Transverse colon (tissue), 4 donors: ENCODE data around the gene S1PR1. TPM values are rescaled to one million over a fixed set of nuclear protein-coding genes. Genes with fewer than 3 reads are reported as not detected.
"Not testable (repeated sequence)": the region's sequence is repeated elsewhere in the genome, so short reads cannot be mapped to it uniquely, and the experiment has no call there.

Experiments
- DNase-seq: peaks from one replicate; pipeline ENCODE4 v3.0.0-alpha.2; 2019
- H3K27ac ChIP-seq, 4 donors: fragments of 200-600 bp; sonication (generic); 2 replicates each; pipeline ENCODE4 v1.5.1; 2016 to 2018; ENCODE audit warnings: inconsistent platforms in 4 of 4
- H3K27me3 ChIP-seq: fragments of 200-600 bp; sonication (generic); 2 replicates; pipeline ENCODE4 v1.5.1; 2017; ENCODE audit warnings: inconsistent platforms
- H3K36me3 ChIP-seq, 4 donors: fragments of 200-600 bp; sonication (generic); 2 replicates each; pipeline ENCODE4 v1.5.1; 2017 to 2019; ENCODE audit warnings: inconsistent platforms in 4 of 4
- H3K4me1 ChIP-seq, 4 donors: fragments of 200-600 bp; sonication (generic); 2 replicates each; pipeline ENCODE4 v1.5.1; 2017 to 2020; ENCODE audit warnings: inconsistent platforms in 4 of 4
- H3K4me3 ChIP-seq, 4 donors: fragments of 200-600 bp; sonication (generic); 1 replicate in 1 of 4; 2 replicates in 3 of 4; pipeline versions ENCODE4 v1.5.1 to v1.6.1; 2017 to 2019; ENCODE audit warnings: inconsistent platforms in 4 of 4
- H3K9me3 ChIP-seq, 2 donors: fragments of 200-600 bp; sonication (generic); 2 replicates each; pipeline ENCODE4 v1.5.1; 2017 to 2019; ENCODE audit warnings: inconsistent platforms in 2 of 2
- CTCF ChIP-seq, 5 experiments: fragments of 200-600 bp in 3 of 5; fragments of 450-650 bp in 2 of 5; sonication (generic) in 3 of 5; IDR thresholded peaks; 1 replicate in 2 of 5; 2 replicates in 3 of 5; pipeline ENCODE4 v1.5.1; 2016 to 2017; ENCODE audit warnings: antibody characterized with exemption in 5 of 5, inconsistent platforms in 3 of 5, mild to moderate bottlenecking in 2 of 5, moderate library complexity in 1 of 5
- EP300 ChIP-seq: sonication (generic); formaldehyde crosslinking; IDR thresholded peaks from one replicate; pipeline ENCODE4 v1.6.1; 2017; ENCODE audit warnings: antibody characterized with exemption, low read depth
- POLR2A ChIP-seq: fragments of 450-650 bp; IDR thresholded peaks from one replicate; pipeline ENCODE4 v1.6.1; 2016; ENCODE audit warnings: antibody characterized with exemption, mild to moderate bottlenecking, moderate library complexity
- POLR2AphosphoS5 ChIP-seq, 3 donors: sonication (generic); formaldehyde crosslinking; IDR thresholded peaks; one replicate each; pipeline ENCODE4 v1.6.1; 2016; ENCODE audit warnings: antibody characterized with exemption in 3 of 3
- WGBS, 2 donors: methylation state at CpG; one replicate each; pipeline ENCODE4 v1.1.5; 2018; ENCODE audit warnings: low coverage in 1 of 2; 5-methylcytosine and 5-hydroxymethylcytosine counted together
- in situ Hi-C, 4 donors: fragments of 200-750 bp; cut with MboI; loops; one replicate each; pipeline versions ENCODE4 v1.15.0 to v1.15.1; 2017; ENCODE audit warnings: low sequenced_read_pairs in 3 of 4, low pct_ligation_motif_present in 1 of 4, low pct_unique_long_range_greater_than_20kb in 1 of 4
- intact Hi-C: fragments of 100-400 bp; cut with DNase I; formaldehyde crosslinking; loops from one replicate; pipeline ENCODE4 v1.15.1; 2023; ENCODE audit warnings: low total_unique reads
- total RNA-seq, 4 donors: library from RNA; depleted of rRNA; stranded (reverse); fragments of >200 nt; gene quantifications; one replicate each; pipeline ENCODE4 v1.1.0, GENCODE V29; 2016

S1PR1 gene
- 10 to 100 TPM in 2 of 4 donors, 1 to 10 TPM in 2; 5.6 to 58.1 (median 10.4) TPM for total RNA-seq

GRCh38 chr1:101236516-101237228 is at the start of gene S1PR1:
TSS of gene S1PR1 (plus strand) at chr1:101237019. CDS start at chr1:101238985, 1,966 bp downstream.
- TF ChIP-seq POLR2AphosphoS5 (IDR thresholded peaks at IDR 0.05) (peak in 1 of 3 donors; percentile 42), CTCF (IDR thresholded peaks at IDR 0.05) (no peak), EP300 (no peak), POLR2A (peak; percentile 35)
- intact Hi-C loops (loop anchor here (5.0 kb wide), 1 partner anchor 314 kb away; no protein-coding TSS in a partner anchor), in situ Hi-C loops (no loop called here)
- Histone ChIP-seq H3K4me3 (peak within 1 kb of the TSS; percentile 31 to 69 (median 43)), H3K4me1 (peaks cover 6 to 31% (median 25%) of the 10 kb centered on the region in 4 donors), H3K27ac (peak within 1 kb of the TSS; percentile 55 to 74 (median 66)), H3K36me3 (no peaks in the 10 kb centered on the region), H3K27me3 (peaks cover 50% of the 10 kb centered on the region), H3K9me3 (no peaks in the 10 kb centered on the region)
- peak; percentile 46 for DNase-seq
- 4 to 9% methylated on average over 7 to 46 of the region's 46 CpGs for WGBS, 2 donors

- no peaks in the 10 kb centered on the region for H3K36me3 ChIP-seq
- TF ChIP-seq EP300 (no peak), POLR2A (no peak), CTCF (IDR thresholded peaks at IDR 0.05) (no peak), POLR2AphosphoS5 (IDR thresholded peaks at IDR 0.05) (no peak)
- no peaks in the 10 kb centered on the region for H3K9me3 ChIP-seq
- H3K4me3 ChIP-seq, result no peak overlapping the region
- intact Hi-C loops (no loop called here), in situ Hi-C loops (no loop called here)
- no peaks in the 10 kb centered on the region for H3K27me3 ChIP-seq
- no peak for DNase-seq
- no peaks in the 10 kb centered on the region for H3K4me1 ChIP-seq
- H3K27ac ChIP-seq, result no peak overlapping the region
These were observed 49.5 kb upstream of the S1PR1 start for GRCh38 chr1:101187297-101187696.

- Histone ChIP-seq H3K9me3 (no peaks in the 10 kb centered on the region), H3K27me3 (no peaks in the 10 kb centered on the region), H3K27ac (no peak overlapping the region), H3K4me3 (no peak overlapping the region), H3K4me1 (no peaks in the 10 kb centered on the region), H3K36me3 (no peaks in the 10 kb centered on the region)
- TF ChIP-seq CTCF (IDR thresholded peaks at IDR 0.05) (no peak), EP300 (no peak), POLR2A (no peak), POLR2AphosphoS5 (IDR thresholded peaks at IDR 0.05) (no peak)
- in situ Hi-C loops (no loop called here), intact Hi-C loops (no loop called here)
- WGBS, 2 donors, result 79 to 86% methylated on average over 1 of the region's 1 CpG
- no peak for DNase-seq
These were observed 48.5 kb upstream of the S1PR1 start for GRCh38 chr1:101188331-101188730.

GRCh38 chr1:101188968-101189367 is 47.9 kb upstream of the S1PR1 start:
- H3K4me1 ChIP-seq, H3K36me3 ChIP-seq, H3K4me3 ChIP-seq, H3K27ac ChIP-seq, DNase-seq, intact Hi-C loops, in situ Hi-C loops, H3K27me3 ChIP-seq, H3K9me3 ChIP-seq: not testable (repeated sequence)

- Histone ChIP-seq H3K4me1 (no peaks in the 10 kb centered on the region), H3K4me3 (no peak overlapping the region), H3K36me3 (no peaks in the 10 kb centered on the region), H3K27ac (no peak overlapping the region), H3K9me3 (no peaks in the 10 kb centered on the region), H3K27me3 (no peaks in the 10 kb centered on the region)
- intact Hi-C loops, result no loop called here
- in situ Hi-C loops, result no loop called here
- 51 to 57% methylated on average over 3 to 4 of the region's 4 CpGs for WGBS, 2 donors
- no peak for DNase-seq
- TF ChIP-seq EP300, result no peak
- no peak for TF ChIP-seq POLR2A
- TF ChIP-seq CTCF (IDR thresholded peaks at IDR 0.05), result no peak
- TF ChIP-seq POLR2AphosphoS5 (IDR thresholded peaks at IDR 0.05), result no peak
These were observed 46.4 kb upstream of the S1PR1 start for GRCh38 chr1:101190441-101190840.
